HepG2 (cell line): Measurements from ENCODE around the gene COL5A1.

ENCODE experiments used
- KAT7 ChIP-seq: IDR thresholded peaks from 2 replicates; pipeline ENCODE4 v1.6.1; 2018; ENCODE audit warnings: borderline replicate concordance, missing compliant biosample characterization
- SNRNP70 ChIP-seq: fragments of 200-400 bp; formaldehyde crosslinking; IDR thresholded peaks from 2 replicates; pipeline ENCODE4 v1.6.1; 2017; ENCODE audit warnings: mild to moderate bottlenecking, low read depth, low read length, moderate library complexity

- TF ChIP-seq SNRNP70 (no peak), KAT7 (no peak)
Measured at GRCh38 chr9:134611046-134611445, 30.6 kb upstream of the COL5A1 start.
